Fibroblast of skin of left biceps (primary cell): ENCODE results near the gene SLC38A3.
"Not testable (repeated sequence)": the region's sequence is repeated elsewhere in the genome, so short reads cannot be mapped to it uniquely, and the experiment has no call there.

Experiments
- DNase-seq, 2 experiments: peaks; one replicate each; pipeline ENCODE4 v3.0.0-alpha.2; 2013; ENCODE audit warnings: low read depth in 2 of 2

SLC38A3 gene

GRCh38 chr3:50250514-50250913 is 45.4 kb downstream of the SLC38A3 start:
- no peak for DNase-seq

- DNase-seq = no peak
Measured at GRCh38 chr3:50251220-50251619, 46.1 kb downstream of the SLC38A3 start.

- no peak for DNase-seq
Measured at GRCh38 chr3:50254577-50255250, 49.6 kb downstream of the SLC38A3 start.

GRCh38 chr3:50255251-50255615 is 50.2 kb downstream of the SLC38A3 start:
- DNase-seq = no peak

- DNase-seq = no peak
Measured at GRCh38 chr3:50256978-50257890, 52.2 kb downstream of the SLC38A3 start.

- no peak for DNase-seq
Measured at GRCh38 chr3:50258029-50258680, 53.1 kb downstream of the SLC38A3 start.

- no peak for DNase-seq
Measured at GRCh38 chr3:50258979-50259378, 53.9 kb downstream of the SLC38A3 start.

- DNase-seq = no peak
Measured at GRCh38 chr3:50259432-50260026, 54.5 kb downstream of the SLC38A3 start.

GRCh38 chr3:50260027-50260941 is 55.2 kb downstream of the SLC38A3 start:
- DNase-seq = peak; percentile 42 to 43

GRCh38 chr3:50260942-50261441 is 55.9 kb downstream of the SLC38A3 start:
- DNase-seq = no peak

- no peak for DNase-seq
Measured at GRCh38 chr3:50261505-50261904, 56.4 kb downstream of the SLC38A3 start.

- not testable (repeated sequence) for DNase-seq
Measured at GRCh38 chr3:50262200-50262599, 57.1 kb downstream of the SLC38A3 start.

- no peak for DNase-seq
Measured at GRCh38 chr3:50262778-50263177, 57.7 kb downstream of the SLC38A3 start.

GRCh38 chr3:50263478-50264382 is 58.7 kb downstream of the SLC38A3 start:
- DNase-seq = no peak

GRCh38 chr3:50264383-50264963 is 59.4 kb downstream of the SLC38A3 start:
- peak; percentile 91 to 93 for DNase-seq

GRCh38 chr3:50264964-50265485 is 60.0 kb downstream of the SLC38A3 start:
- no peak for DNase-seq

GRCh38 chr3:50265571-50265970 is 60.5 kb downstream of the SLC38A3 start:
- DNase-seq = no peak

- DNase-seq = no peak
Measured at GRCh38 chr3:50266017-50266416, 60.9 kb downstream of the SLC38A3 start.

GRCh38 chr3:50266836-50267235 is 61.8 kb downstream of the SLC38A3 start:
- DNase-seq = no peak
